Stimulated activated CD8-positive, alpha-beta memory T cell treated with anti-CD3 and anti-CD28 coated beads, Interleukin-7, amount 100 ng/mL, for 4 hours (primary cell): ENCODE results near the gene PHLDB2.

Experiments
- DNase-seq, 2 donors: peaks; one replicate each; pipeline ENCODE4 v3.0.0-alpha.2; 2020; ENCODE audit warnings: low read depth in 2 of 2

PHLDB2 gene

DNA sequence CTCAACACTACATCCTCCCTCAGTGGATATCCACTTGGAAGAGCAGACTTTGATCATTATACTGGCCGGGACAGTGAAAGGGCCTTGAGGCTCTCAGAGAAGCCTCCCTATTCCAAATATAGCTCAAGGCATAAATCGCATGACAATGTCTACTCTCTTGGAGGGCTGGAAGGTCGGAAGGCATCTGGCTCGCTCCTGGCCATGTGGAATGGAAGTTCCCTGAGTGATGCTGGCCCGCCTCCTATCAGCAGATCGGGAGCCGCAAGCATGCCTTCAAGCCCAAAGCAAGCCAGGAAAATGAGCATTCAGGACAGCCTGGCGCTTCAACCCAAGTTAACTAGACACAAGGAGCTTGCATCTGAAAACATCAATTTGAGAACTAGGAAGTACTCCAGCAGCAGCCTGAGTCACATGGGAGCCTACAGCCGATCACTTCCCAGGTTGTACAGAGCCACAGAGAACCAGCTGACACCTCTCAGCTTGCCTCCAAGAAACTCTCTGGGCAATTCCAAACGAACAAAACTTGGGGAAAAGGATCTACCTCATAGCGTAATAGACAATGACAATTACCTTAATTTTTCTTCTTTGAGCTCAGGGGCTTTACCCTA, 25.4 kb downstream of the PHLDB2 start:
- no peak for DNase-seq

DNA sequence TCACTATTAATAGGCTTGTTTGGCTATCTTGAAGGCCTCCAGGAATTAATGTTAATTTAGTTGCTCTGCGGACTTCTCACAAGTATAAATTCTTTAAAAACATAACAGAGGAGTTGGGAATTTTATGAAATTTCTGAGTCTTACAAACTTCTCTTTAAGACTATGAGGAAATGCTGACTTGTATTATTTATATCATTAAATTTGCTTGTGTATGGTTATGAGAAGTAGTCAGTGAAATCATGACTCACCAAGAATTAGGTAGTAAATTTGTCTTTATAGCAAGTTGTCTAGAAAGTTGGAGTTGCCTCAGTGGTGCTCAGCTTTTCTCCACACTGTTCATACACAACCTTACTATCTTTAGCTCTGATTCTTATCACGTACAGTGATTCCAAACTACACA, 26.5 kb downstream of the PHLDB2 start:
- DNase-seq: no peak

DNA sequence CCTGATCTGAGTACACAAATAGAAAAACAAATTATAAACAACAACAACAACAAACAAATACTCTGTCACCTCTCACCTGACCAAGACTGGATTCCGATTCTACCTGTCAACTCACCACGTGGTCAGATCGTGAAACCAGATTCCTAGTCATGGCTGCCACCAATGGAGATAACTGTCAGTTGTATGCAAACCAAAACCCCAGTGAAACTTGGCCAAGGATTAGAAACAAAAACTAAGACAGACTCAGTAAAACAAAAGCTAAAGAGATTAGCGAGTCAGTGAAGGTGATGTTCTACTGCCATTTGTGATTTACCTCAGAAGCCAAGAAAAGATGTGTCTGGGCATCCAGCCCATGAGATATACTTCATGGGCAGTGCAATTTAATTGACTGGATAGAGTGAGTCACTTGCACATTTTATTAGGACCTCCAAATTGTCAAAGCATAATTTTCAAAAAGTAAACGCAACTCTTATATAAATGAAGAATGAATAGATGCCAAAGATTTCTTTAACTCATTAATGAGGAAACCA, 31.1 kb downstream of the PHLDB2 start:
- DNase-seq: no peak

DNA sequence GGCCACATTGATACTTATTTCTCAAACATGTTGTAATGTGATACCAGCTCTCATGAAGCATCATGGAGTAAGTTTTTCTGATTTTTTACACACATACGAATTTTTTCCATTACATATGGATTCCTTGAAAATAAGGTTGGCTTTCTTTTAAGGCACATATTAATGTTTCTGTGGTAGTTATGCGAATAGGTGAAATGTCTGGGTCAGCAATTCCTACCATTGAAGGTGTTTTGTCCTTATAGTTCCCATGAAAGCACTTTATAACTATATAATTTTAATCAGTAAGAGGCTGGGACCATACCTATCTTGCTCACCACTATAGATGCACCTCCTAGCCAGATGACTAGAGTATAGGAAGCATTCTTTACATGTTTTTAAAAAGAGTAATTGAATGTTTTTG, 33.0 kb downstream of the PHLDB2 start:
- no peak for DNase-seq

DNA sequence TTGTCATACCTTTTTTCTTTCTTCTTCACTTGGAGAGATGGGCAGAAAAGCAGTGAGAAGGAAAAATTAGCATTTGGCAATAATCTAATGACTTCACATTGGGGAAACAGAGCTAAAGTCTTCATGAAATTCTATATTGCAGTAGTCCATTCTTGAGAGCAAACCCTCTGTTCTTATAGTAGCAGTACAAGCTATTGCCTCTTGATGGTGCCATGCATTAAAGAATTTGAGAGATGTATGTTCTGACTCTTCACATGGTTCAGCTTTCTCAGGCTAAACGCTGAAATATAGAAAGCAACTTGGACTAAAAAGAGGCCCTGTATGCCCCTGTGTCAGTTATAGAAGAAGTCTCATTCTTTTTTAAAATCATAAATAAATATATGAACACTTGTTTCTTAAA, 36.0 kb downstream of the PHLDB2 start:
- no peak for DNase-seq

DNA sequence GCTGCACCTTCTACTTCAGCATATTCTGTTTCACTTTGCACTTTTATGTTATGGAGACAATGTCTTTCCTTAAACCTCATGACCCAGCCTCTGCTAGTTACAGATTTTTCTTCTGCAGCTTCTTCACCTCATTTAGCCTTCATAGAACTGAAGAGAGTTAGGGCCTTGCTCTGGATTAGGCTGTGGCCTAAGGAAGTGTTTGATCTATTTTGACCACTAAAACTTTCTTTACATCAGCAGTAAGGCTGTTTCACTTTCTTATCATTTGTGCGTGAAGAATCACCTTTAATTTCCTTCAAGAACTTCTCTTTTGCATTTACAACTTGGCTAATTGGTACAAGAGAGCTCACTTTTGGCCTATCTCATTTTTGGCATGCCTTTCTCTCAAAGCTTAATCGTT, 40.9 kb downstream of the PHLDB2 start:
- no peak for DNase-seq

DNA sequence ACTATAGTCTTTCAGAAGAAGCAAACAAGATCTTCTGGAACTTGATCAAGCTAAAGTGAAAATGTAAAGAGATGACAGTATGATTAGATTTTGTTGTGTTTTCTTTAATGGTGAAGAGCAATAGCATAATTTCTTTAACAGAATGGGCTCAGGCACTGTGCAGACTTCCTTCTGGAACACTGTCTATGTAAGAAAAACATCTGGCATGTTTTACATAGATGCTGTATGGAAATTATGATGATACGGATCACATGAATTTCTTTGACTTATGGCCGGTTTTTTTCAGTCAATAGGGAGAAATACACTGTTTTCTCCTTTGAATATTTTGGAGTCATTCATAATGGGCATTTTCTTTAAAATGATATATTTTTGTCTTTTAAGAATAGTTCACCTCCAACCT, 42.6 kb downstream of the PHLDB2 start:
- no peak for DNase-seq

DNA sequence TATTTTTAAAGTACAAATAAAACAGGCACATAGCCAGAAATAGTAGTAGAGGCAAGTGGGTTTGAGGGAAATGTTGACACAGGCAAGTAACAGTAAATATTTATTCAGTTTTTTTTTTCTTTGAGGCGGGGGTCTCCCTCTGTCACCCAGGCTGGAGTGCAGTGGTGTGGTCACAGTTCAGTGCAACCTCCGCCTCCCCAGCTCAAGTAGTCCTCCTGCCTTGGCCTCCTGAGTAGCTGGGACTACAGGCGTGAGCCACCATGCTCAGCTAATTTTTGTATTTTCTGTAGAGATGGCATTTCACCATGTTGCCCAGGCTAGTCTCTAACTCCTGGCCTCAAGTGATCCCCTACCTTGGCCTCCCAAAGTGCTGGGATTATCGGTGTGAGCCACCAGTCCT, 43.5 kb downstream of the PHLDB2 start:
- DNase-seq: no peak

DNA sequence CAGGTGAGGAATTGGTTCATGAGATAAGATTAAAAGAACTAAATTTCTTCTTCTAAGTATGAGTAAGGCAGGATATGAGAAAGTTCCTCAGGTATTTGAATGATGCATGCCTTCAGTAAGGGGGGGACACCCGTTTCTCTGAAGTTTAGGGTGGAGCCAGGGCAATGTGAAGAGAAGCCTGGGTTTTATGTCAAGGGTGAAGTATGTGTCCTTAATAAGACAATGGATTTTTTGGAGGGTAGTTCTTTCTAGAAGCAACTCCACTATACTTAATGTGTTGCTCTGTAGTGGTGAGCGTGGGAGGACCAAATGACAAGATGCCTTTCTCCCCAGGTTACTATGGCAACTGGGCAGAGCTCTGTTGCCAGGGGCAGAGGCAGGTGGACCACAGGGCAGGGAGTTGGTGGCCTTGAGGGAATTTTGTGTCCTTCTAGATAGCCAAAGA, 44.0 kb downstream of the PHLDB2 start:
- DNase-seq: no peak

DNA sequence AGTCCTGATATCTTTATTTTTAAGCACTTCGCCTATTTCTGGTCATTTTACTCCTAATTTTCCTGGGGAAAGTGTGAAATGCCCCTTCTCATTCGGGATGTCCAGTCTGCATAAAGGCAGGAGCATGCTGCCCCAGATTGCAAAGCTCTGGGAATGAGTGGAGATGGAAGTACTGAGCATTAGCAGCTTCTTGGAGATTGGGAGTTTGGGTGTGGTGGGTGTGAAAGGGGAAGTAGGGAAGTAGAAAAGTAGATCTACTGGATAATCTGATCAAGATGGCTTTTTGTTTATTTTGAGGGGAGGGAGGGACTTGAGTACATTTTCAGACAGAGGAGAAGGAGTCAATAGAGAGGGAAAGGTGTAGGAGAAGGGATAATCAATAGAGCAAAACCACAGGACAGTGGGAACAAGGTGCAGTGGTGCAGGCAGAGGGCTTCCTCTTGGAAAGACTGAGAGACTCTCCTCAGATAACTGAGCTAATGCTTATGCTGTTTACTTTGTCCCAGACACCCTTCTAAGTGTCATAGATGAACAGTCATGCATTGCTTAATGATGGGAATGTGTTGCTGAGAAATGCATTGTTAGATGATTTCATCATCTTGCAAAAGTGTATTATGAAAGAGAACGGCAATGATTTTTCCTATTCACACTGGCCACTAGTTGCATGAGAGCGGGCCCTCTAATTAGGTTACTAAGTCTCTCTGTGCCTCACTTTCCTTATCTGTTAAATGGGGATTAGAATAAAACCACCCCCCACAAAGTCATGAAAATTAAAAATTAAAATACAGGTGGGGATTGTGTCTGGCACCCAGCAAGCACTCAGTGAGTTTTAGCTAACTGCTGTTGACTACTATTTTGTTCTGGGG, 45.5 kb downstream of the PHLDB2 start:
- no peak for DNase-seq

DNA sequence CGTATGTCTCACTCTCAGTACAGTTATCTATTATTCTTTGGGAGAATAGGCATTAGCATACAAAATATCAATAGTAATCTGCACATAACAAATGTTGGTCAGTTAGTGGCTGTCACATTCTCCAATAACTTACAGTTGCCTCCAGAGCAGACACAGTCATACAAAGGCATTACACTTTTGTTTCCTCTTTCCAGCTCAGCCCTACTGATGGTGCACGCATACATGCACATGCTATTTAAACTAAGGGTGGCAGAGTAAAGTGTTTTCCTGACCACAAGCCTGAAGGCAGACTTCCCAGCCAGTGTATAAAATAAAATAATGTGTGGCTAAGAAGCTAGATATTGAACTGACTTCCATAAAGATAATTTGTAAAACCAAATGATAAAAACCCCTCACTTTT, 47.6 kb downstream of the PHLDB2 start:
- DNase-seq: no peak

DNA sequence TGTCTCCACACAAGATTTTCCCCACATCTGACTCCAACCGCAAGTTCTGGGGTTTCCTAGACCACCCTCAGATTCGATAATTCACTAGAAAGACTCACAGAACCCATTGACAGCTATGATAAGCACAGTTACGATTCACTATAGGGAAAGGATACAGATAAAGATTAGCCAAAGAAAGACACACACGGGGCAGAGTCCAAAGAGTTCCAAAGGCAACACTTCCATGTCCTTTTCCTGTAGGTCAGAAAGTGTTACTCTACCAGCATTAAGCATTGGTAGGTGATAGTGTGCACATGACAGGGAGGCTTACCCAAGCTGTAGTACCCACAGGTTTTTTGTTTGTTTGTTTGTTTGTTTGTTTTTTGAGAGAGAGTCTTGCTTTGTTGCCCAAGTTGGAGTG, 48.1 kb downstream of the PHLDB2 start:
- DNase-seq: no peak

DNA sequence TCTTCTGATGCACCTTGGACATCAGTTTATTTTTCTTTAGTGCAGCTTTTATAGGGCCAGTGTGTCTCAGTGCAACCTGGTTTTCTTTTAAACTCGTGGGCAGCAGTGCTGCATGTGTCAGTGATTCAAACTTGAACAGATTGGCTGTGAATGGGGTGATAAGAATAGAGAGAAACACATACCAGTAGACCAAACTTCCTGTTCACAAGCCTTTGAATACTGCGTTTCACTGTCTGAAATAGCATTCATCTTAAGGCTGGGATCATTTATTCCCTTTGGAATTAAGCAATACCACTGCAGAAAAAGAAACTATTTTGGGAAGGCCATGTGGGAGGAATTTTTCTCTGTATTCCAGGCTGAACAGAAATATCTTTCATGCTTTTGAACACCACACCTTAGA, 51.7 kb downstream of the PHLDB2 start:
- DNase-seq: no peak

DNA sequence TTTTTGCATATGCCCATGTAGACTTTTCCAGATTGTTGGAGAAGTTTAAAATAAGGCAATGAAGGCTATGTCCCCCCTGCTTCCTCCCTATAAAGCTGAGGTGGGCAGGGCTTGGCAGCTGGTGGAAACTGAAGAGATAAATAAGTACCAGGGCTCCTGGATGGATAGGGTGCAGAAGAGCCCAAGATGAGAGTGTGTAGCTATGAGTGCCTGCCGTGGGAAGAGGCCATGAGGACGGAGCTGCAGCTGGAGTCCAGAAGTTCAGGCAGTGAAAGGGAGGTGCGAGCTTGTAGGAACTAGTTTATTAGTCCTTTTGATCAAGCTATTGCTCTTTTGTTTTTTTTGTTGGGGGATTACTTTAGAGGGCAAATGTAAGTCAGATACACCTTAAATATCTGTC, 52.4 kb downstream of the PHLDB2 start:
- DNase-seq: no peak

DNA sequence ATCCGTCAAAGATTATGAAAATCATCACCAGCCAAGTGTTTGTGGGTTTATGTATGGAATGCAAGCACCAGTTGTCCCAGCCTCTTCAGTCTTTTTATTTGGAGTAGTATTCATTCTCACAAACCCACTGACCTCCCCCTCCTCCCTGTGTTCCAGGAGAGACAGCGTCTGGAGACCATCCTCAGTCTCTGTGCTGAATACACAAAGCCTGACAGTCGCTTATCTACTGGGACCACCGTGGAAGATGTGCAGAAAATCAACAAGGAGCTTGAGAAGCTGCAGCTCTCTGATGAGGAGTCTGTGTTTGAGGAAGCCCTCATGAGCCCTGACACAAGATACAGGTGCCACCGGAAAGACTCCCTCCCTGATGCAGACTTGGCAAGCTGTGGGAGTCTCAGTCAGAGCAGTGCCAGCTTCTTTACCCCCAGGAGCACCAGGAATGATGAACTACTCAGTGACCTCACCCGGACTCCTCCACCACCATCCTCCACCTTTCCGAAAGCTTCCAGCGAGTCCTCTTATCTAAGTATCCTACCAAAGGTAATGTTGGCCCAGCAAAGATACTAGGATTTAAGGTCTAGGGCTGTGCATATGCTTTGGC, 54.2 kb downstream of the PHLDB2 start:
- DNase-seq: no peak

DNA sequence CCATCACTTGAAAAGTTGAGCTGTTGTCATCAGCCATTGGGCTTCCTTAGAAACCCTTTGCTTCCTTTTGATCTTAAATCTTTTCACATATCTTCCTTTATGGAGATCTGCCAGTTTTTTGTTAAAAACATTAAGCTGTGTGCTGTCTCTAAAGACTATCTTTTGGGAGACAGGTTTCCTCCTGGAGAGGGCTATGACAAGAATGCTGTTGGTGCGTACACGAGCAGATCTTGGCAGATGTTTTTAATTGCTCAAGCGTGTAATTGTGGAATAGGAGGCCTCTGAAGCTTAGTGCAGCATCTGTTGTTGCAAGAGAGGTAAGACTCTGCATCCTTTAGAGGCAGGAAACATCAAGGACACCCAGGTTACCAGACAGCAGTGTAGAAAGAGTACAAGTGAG, 56.8 kb downstream of the PHLDB2 start:
- DNase-seq: no peak

DNA sequence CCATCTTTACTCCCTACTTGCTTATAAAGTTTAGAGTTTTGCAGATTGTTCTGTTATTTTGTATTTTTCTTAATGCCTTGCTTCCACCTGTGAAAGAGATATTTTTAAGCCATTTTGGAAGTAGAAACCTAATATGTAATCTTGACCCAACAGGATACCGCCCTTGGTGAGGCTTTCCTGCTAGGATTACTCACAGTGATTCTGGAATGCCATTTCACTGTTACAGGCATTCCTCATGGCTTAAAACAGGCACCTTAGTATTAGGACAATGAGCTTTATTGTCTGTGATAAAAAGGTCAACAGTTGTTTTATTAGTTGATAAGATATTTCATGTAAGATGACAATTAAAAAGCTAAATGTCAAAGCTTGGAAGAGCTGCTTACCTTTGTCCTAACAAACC, 58.2 kb downstream of the PHLDB2 start:
- no peak for DNase-seq

DNA sequence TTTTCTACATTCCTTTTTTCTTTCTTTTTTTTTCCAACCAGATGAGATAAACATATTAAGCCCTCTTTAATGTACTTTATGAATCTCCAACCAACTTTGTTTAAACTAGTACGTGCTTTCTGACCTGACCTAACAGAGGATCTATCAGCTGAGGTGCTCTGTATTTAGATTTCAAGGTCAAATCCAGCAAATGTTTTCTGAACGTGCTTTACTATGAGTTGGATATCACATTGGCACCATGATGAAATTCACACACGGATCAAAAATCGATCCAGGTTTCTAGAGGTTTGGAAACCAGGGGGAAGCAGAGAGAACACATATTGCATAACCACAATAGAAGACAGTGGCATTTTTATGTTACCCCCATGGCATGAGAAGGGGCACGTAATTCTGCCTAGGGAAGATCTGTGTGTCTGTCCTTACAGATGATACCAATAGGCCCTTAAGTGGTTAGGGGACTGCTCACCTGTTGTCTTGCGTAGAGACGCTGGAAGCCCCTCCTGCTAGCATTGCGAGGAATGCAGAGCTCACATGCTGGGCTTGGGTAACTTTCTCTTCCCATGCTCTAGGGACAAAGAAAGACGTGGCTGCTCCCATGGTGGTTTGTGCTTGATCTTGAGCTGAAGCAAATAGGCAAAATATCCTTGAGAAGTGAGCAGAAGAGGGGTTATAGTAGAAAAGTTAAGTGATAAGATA, 60.5 kb downstream of the PHLDB2 start:
- DNase-seq: no peak

DNA sequence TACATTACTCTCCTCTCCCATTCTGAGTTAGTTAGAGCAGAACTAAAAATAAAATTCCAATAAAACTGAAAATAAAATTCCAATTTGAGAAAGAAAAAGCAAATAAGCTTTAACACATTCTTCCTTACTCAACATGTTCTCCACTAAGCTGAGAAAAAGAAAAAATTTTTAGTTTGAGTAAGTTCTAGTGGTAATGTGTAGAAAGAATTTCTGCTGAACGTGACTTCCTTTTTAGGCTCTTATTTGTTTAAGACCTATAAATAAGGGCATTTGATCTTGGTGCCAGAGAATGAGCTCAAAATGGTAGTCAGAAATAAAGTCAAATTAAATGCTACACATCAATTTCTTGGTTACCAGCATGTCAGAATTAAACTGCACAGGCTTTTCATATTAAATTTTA, 62.1 kb downstream of the PHLDB2 start:
- DNase-seq: no peak

DNA sequence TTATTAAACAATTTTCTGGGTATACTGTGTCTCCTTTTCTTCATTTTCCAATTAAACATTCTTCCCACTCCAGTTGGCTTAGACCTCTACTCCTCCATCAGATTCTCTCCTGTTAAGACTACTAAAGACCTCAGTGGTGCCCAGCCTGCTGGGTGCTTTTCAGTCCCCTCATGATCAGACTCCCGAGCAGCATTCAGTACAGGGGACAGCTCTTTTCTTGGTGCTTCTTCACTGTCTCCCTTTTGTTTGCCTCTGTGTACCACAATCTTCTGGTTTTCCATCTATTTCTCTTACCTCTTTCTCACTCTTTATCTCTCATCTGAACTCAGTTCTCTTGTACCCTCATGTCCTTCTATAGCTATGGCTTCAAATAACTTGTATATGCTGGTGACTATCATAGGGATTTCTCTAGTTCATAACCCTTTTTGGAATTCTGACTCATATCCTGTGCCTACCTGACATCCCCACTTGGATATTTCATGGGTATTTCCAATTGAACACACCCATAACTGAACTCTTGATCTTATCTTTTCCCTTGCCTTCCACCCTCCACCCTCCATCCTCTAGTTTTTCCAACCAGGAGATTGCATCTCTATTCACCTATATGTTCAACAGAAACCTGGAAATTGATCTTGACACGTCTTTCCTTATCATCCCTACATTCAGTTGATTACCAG, 64.2 kb downstream of the PHLDB2 start:
- DNase-seq: no peak

DNA sequence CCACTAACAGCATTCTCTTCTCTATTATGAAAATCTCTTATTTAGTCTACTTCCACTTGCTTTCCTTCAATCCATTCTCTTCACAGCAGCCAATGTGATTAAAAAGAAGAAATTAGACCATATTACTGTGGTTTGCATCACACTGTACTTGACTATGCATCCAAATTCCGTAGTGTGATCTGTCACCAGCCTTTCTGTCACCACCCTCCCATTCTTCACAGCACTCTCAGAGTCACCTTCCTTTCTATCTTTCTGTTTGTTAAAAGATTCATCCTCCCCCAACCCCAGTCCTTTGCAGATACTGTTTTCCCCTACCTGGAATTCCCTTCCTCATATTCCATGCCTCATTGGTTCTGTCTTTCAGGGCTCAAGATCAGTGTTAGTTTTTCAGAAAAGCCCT, 64.7 kb downstream of the PHLDB2 start:
- no peak for DNase-seq

DNA sequence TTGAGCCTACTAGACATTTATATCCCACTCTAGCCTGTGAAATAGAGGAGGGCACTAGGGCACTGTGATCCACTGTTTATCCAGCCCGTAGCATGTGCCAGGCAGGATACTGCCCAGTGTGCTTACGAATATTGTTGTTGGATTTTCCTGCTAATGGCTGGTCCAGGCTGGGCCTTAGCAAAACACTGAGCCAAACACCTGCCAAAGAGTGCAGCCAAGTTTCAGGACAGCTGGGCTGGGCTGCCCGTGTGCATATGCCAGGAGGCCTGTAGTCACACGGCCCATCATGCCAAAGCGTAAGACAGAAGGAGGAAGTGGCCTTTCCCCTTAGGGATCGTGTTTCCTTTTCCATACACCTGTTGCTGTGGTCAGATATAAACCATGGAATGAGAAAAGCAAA, 65.2 kb downstream of the PHLDB2 start:
- no peak for DNase-seq
